GM18951 (cell line): Measurements from ENCODE around the gene IPO4.

Experiments used
- POLR2A ChIP-seq: IDR thresholded peaks from 4 replicates; pipeline ENCODE4 v1.6.1; 2011; ENCODE audit warnings: mild to moderate bottlenecking; ENCODE audit not compliant: insufficient read length, insufficient read depth; ENCODE audit errors: extremely low read depth
- in situ Hi-C: fragments of 300-500 bp; cut with MboI; formaldehyde crosslinking; loops from one replicate; pipeline ENCODE4 v1.12.0; 2022; ENCODE audit warnings: low sequenced_read_pairs, mixed read lengths, inconsistent platforms; ENCODE audit not compliant: unreplicated experiment

The IPO4 gene

DNA sequence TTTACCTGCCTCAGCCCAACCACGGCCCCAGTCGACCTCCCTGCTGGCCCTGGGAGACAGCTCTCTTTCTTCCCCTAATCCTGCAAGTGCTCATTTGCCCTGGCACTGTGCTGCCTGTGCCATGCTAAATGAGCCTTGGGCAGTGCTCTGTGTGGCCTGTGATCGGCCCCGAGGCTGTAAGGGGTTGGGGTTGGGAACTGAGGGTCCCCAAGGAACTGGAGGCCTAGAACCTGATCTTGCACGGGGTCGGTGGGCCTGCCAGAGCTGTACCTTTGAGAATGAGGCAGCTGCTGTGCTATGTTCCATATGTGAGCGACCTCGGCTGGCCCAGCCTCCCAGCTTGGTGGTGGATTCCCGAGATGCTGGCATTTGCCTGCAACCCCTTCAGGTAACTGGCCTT, 38.6 kb downstream of the IPO4 start:
- in situ Hi-C loops: no loop called here
- no peak for TF ChIP-seq POLR2A

- in situ Hi-C loops: no loop called here
- TF ChIP-seq POLR2A: no peak
Measured at GRCh38 chr14:24149302-24149969, 39.2 kb downstream of the IPO4 start.

DNA sequence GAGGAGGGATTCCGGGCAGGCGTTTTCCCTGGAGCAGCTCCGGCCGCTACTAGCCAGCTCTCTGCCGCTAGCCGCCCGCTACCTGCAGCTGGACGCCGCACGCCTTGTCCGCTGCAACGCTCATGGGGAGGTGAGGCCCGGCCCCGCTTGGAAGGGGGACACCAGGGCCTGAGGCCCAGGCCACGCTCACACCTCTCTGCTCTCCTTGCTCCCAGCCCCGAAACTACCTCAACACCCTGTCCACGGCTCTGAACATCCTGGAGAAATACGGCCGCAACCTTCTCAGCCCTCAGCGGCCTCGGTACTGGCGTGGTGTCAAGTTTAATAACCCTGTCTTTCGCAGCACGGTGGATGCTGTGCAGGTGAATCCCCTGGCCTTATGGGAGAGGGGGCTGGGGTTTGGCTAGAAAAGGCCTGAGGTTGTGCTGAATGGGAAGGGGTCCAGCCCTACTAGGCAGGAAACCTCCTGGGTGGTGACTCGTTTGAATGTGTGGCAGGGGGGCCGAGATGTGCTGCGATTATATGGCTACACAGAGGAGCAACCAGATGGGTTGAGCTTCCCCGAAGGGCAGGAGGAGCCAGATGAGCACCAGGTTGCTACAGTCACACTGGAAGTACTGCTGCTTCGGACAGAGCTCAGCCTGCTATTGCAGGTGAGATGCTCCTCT, 40.7 kb downstream of the IPO4 start:
- in situ Hi-C loops: no loop called here
- TF ChIP-seq POLR2A: no peak

DNA sequence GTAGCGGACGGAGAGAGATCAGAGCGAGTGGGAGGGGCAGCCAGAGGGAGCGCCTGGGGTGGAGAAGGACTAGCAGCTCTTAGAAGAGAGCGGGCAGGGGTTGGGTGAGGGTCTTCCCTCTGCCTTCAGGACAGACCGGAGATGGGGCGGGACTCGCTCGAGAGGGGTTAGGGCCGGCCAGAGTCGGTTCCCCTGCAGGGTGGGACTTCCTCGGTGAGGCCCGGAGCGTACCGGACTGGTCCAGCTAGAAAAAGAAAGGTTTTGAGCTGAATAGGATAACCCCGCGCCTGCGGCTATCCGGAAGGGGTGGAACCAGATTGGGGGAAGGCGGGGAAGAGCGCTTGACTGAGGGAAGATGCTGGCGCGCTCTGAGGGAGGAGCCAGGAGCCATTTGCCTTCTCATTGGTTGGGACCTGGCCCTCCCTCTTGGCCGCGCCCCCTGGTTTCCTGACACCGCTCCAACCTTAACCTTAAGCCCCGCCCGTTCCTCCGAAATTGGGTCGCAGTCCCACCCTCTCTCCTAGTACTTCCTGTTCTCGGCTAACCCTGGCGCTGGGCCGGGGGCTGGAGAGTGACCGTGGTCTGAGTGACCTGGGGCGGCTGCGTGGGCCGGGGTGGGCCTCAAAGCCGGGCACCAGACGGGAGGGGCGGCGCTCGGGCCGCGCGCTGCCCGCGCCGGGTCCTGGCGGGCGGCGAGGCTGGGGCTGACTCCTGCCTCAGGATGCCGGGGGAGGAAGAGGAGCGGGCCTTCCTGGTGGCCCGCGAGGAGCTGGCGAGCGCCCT, 41.4 kb downstream of the IPO4 start, which contains the start of gene RNF31:
TSS of gene RNF31 (plus strand) at position 521 of the 783 bp plus-strand sequence. CDS start at position 722, 201 bp downstream.
- in situ Hi-C loops: no loop called here
- TF ChIP-seq POLR2A: peak; percentile 73

DNA sequence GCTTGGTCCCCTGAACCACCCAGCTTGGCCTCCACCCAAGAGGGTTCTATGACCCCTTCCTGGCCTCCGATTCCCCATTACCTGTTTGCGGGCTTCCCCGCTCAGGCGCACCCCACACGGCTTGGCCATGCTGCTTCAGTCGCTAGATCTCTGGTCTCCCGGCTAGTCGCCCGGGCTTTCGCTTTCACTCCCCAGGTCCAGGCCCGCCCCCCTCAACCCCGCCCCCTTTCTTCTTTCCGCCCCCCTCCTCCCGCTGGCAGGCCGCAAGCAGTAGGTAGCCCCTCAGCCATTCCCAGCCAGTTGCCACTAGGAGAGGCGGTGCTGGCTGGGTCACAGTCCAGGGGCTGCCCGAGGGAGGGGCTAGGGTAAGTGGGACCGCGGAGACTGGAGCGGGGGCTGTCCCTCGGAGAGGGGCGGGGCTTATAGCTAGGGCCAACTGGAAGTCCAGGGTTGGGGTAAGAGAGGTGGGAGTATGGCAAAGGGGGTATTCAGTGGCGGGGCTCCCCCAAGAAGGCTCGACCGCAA, 42.1 kb downstream of the IPO4 start, which contains the start of gene PSME2:
TSS of gene PSME2 (minus strand) at position 158 of the 525 bp plus-strand sequence. CDS start at position 129, 29 bp downstream.
- peak; percentile 83 for TF ChIP-seq POLR2A
- in situ Hi-C loops: no loop called here

DNA sequence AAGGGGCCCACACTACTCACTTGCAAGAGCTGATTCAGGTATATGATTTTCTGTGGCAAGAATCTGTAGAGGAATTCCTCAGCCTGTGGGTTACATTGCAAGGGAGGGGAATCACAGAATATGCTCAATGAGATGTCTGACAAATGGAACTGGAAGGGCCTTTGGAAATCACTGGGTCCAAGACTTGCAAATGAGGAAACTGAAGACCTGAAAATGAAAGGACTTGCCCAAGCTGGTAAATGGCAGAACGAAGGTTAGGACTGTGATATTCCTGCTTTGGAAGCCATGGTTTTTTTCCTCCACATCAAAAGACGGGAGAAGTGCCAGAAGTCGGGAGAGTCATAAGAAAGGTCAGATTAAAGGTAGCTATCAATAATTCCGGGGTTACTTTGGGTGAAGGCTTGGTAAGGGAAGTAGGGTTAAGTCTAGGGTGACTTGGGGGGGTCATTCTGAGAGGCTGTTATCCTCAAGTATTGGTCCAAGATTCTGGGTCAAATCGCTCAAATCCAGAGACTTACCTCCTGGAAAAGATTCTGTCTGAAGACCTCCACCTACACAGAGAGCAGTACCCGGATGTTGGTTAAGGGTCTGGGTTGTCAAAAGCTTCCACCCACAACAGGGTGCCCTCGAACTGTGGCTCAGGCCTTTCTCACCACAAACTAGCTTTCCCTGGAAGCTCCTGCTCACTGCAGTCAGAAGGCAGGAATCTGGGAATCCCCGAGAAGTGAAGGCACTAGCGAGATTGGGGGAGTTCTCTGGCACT, 42.7 kb downstream of the IPO4 start:
- in situ Hi-C loops: no loop called here
- TF ChIP-seq POLR2A: no peak

GRCh38 chr14:24145219-24145618, 43.4 kb downstream of the IPO4 start:
- TF ChIP-seq POLR2A: no peak
- in situ Hi-C loops: no loop called here

DNA sequence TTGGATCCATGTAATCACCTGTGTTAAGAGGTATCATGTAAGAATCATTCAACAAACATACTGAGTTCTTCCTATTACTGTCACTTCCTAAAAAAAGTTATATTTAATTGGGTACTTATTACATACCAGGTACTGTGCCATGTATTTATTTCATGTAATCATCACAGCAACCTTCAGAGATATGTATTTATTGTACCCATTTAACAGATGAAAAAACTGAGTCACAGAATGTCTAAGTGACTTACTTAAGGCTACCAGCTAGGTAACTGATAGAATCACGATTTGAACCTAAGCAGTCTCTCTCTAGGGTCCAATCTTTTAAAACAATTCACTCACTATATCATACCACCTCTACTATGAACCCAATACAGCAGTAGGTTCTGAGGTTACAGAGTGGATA, 44.2 kb downstream of the IPO4 start:
- in situ Hi-C loops: no loop called here
- TF ChIP-seq POLR2A: no peak

- TF ChIP-seq POLR2A: no peak
- in situ Hi-C loops: no loop called here
Measured at GRCh38 chr14:24143511-24143910, 45.1 kb downstream of the IPO4 start.

DNA sequence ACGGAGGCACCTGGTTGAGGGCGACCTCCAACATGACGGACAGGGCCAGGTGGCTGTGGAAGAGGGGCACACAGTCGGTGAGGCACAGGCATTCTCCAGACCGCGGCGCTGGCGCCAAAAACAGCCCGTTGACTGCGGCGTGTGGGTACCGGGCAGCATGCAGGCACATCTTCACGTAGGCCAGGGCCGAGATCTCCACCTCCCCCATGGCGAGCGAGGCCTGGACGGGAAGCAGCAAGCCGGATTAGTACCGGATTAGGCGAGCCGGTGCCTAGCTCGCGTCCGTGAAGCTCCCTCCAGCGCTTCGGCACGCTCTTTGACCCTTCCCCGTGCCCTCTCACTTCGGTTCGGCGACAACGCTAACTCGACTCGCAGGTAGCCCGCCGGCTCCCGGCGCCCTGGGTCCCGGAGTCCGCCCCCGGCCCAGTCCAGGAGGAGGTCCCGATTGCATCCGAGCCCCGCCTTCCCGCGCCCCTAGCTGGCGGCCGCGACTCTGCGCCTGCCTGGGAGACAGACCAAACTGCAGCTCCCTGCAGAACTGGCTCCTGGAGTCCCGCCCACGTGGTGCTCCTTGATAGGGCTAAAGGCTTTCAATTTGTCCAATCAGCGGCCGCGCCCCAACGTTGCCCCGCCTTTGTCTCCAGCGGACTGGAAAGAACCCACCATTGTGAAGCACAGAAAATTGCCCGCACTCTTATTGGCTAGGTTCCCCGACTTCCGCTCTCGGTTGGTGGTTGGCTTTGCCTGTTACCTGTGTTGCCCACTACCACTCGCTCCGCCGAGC, 47.3 kb downstream of the IPO4 start, which contains the start of gene EMC9:
TSS of gene EMC9 (minus strand) at position 495 of the 784 bp plus-strand sequence. CDS start at position 208, 287 bp downstream.
- TF ChIP-seq POLR2A: peak; percentile 93
- in situ Hi-C loops: no loop called here

GRCh38 chr14:24139272-24139934, 49.2 kb downstream of the IPO4 start:
- in situ Hi-C loops: no loop called here
- peak; percentile 9 for TF ChIP-seq POLR2A
